Inflammatory macrophage (primary cell): ENCODE data around the gene TRAPPC12.

Source experiments
- DNase-seq, 2 donors: peaks; one replicate each; pipeline ENCODE4 v3.0.0-alpha.2; 2020 to 2022

The TRAPPC12 gene

DNA sequence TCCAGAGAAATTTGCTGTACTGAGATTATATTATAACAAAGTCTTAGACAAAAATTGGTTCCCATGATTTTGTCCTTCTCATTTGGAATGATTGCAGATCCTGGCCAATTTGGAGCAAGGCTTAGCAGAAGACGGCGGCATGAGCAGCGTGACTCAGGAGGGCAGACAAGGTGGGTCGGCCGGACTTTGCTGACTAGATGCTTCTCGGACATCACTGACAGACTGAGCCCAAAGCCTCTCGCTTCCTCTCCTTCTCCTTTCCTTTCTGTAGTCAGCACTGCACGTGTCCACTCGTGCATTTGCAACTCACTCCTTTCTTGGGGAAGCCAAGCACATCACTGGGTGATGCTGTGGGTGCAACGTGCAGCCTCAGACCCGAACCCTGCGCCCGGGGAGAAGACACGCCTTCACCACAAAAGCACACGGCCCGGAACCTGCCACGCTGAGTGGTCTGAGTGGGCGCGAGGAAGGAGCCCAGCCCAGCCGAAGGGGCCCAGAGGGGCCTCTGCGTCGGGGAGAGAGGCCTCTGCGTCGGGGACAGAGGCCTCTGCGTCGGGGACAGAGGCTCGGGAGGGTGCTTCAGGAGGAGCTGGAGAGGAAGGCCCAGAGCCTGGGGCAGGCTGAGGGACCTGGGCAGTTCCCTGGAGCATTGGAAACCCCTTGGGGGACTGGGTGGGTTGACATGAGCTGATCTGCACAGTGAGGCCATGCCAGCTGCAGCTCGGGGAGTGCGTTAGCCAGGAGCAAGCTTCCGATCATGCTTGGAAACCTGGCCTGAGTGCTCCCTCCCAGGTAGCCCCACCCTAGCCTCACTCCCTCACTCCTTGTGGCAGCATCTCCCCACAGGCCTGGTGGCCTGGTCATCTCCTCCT is 78.3 kb downstream of the TRAPPC12 start:
- no peak for DNase-seq

DNA sequence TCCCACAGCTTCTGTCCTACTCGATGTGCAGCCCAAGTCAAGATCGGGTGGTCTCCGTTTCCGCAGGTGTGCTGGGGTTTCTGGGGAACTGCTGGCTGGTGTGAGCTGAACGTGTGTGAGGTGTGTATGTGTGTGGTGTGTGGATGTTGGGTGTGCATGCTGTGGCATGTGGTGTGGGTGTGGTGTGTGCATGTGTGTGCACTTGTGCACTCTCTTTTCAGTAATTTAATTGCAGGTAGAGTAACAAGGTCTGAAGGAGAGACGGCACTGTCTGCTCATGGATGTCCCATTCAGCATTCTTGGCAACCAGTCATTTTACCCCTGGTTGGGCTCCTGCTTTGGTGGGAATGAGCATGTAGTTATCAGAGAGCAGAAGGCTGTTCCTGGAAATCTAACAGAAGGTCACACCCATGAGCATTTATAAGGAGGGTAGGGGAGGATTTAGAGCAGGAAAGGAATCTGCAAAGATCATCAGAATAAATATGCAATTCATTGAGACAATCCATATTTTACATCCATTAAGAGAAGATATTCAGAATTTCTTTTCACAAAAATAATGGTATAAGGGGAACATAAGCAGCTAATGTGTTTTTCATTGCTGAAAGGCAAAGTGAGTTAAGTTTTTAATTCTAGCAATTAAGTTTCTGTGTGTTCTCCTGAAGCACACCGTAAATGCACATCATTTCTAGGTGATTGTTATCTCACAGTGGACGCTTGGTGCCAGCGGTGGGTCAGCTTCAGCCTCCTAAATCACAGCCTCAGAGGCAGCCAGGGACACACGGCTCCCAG is 79.1 kb downstream of the TRAPPC12 start:
- DNase-seq, result no peak

DNA sequence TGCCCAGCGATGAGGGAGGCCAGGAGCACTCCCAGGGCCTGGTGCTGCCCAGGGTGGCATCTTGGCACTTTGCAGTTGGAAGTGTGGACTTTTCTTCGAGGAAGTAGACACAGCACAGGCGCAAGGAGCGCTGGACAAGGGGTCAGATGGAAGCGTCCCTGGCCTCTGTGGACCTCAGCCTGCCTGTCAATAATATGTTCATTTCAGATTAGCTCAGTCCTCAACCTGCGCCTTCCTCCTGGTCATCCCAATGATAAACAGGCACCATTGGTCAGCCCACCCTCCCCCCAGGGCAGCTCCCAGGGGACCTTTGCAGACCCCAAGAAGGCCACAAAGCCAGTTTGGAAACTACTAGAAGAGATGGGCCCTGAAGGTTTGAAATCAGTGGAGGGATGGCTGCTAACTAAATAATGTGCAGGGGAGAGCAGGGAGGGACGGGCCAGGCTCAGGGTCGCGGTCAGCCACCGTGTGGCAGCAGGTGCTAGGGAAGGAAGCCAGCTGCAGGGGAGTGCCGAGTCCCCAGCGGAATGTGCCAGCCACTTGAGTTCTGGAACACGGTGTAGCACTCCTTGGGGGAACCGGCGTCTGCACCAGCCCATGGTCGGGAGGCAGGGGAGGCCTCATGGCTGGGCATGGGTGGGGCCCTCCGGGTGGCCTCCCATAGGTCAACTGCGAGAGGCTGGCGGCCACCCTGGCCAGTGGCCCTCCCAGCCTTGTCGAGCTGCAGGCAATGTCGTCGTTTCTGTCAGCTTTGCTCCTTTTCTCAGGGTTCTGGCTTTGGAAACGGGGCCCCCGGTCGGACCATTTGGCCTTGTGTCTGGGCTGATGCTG is 79.9 kb downstream of the TRAPPC12 start:
- no peak for DNase-seq

DNA sequence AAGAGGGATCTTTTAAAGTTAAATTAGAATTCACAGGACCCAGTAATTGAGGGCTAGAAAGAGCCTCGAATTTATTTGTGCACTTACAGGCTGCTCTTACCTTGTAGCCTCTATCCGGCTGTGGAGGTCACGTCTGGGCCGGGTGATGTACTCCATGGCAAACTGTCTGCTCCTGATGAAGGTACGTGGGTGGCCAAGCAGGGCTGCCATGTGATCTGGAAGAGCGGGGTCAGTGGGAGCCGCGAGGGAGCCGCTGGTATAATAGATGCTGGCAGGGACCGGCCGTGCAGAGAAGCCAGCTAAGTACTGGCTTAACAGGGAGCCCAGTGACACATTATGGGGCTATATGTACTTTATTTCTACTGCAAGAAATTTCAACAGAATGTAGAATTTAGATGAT is 80.7 kb downstream of the TRAPPC12 start:
- DNase-seq, result no peak

DNA sequence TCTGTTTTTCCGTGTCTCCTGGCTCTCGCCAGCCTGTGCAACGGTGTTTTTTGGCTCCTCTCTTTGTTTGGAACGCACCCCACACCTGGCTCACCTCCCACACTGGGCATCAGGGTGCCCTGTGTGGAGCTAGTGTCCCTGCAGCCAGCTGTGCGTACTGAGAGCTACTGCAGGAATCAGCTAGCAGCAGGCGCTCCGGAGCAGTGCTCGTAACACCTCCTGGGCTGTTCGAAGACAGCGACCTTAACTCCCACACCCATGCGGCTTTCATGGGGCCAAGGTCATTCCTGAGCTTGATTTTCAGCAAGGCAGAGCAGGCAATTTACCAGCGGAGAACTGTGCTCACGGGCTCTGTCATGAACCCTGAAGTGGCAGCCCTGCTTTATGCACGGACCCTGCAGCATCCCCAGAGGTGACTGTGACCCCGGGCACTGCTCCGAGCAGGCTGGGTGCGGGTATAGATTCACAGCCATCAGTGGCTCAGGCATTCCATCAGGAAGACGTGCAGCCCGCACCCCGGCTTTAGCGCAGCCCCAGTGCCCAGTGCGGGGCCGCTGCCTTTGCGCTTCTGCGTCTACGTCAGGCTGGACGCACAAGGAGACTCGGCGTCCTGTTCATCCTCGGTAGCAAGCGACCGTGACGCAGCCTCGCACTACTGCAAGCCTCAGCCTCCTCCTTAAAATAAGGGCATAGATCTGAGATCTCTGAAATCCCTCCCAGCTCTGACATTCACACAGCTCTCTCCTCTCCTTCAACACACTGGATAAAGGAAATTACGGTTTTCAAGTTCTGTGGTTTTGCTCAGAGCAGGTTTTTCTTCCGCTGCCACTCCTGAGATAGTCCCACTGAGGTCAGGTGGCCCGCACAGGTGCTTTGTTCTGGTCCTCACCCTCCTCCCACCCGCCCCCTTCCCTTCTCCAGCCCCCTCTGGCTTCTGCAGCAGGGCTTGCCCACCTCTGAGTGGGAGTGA is 81.6 kb downstream of the TRAPPC12 start:
- no peak for DNase-seq

DNA sequence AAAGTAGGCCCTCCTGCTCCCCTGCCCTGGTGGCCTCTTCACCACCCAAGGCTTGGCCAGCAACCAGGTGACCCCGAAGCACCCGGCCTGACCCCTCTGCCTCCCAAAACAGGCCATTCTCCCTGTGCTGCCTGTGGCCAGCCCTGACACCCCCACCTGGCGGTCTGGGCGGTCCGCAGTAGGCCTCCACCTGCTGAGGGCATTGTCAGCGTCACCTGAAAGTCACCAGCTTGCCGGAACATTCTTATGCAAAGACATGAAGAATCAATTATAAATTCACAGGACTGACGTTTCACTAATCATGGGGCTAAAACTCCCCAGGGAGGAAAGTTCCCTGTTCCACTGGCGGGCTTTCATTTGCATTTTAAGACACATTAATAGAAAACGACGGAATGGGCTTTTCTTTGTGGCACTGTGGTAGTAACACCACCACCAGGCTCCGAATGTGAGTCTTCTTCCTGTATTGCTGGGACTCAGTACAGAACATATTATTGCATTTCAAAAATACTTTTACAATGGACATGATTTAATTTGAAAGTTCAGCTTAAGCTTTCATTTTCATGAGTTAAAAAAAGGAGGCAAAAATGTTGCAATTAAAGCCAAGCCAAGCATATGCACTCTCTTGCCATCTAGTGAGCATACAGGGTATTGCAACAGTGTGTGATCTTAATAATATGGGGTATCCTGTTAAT is 82.5 kb downstream of the TRAPPC12 start:
- DNase-seq, result peak; percentile 48 to 67

DNA sequence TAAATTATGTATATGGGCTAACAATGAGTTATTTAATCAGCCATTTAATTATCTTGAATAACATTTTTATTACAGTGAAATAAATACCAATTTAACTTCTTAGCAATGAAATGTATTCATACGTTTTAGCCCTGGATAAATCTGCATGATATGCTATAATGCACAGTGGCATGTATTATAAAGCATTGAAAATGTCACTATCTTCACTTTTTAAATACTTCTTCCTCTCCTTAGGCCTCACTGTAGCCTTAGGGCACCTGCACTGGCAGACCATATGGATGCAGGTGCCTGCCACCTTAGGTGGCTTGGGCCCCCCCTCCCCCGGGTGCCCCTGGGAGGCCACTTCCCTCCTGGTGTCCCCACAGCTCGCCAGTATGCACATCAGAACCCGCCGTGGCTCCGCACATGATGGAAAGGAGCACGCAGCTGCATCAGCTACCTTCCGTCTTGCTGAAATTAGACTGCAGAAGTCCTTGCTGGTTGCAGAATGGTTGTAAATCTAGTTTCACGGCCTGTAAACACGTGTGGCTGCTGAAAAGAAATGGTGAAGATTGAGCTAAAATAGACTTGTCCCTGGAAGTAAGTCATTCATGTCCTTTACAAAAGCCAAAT is 83.1 kb downstream of the TRAPPC12 start:
- DNase-seq, result no peak

DNA sequence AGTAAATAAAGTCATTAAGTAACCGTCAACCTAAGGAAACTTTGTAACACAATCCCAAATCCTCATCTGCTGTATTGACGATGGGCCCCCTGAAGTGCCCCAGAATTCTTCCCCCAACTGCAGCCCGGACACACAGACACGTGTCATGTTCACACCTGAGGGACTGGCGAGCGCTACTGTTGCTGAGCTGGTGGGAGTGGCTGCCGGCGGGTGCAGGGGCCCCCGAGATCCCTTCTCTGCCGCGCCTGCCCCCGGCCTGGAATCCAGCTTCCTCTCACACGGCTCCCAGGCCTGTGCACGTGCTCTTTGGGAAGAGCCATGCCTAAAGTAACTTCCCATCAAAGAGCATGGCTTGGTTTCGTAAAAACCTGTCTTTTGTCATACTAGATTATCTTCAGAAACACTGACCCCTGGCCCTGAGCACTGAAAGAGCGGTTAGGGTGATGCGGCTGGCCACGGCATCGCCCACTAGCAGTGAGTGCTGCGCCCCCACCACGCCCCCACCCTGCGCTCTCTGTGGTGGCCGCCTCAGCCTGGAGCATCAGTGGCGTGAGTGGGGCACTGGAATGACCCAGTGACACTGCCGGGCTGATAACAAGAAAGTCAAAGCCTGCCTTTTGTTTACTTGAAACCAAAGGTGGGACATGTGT is 83.8 kb downstream of the TRAPPC12 start:
- DNase-seq, result no peak

DNA sequence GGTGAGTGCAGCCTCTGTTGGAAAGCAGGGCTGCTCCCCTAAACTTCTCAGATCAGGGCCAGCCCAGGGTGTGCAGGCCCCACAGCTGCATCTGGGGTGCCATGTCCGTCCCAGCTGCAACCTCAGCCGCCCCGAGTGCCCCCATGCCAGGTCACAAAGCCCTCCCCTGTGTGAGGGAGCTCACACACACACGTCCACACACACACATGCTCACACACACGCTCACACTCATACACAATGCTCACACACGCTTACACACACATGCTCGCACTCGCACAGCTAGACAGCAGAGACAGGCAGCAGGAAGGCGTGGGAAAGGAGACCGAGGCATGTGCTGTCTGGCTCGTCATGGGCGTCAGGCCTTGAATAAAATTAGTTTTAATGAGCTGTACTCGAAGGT is 84.5 kb downstream of the TRAPPC12 start:
- no peak for DNase-seq

DNA sequence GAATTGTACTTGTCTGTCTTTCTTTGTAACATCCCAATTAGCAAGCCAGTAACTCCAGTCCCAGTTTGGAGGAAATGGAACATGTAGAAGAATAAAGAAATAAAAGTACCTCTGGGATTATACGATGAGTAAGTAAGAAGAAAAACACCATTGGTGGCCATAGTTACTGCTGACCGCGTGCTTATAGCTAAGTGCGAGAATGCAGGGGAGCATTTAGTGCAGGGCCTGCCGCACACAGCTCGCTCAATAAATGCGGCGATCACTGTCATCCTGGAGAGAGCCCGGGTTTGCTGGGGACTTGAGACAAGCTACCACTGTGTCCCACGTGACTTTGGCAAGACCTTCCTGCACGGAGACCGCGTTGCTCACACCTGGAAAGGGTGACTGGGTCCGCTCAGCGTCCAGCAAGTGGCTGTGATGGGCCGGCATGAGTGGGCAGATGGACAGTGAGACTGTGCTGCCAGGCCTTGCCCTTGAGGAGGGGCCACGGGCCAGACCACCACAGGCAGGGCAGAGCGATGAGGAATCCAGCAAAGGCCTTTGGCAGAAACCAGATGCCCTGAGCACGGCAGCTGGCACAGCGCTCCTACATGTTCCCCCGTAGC is 85.0 kb downstream of the TRAPPC12 start:
- DNase-seq, result no peak

DNA sequence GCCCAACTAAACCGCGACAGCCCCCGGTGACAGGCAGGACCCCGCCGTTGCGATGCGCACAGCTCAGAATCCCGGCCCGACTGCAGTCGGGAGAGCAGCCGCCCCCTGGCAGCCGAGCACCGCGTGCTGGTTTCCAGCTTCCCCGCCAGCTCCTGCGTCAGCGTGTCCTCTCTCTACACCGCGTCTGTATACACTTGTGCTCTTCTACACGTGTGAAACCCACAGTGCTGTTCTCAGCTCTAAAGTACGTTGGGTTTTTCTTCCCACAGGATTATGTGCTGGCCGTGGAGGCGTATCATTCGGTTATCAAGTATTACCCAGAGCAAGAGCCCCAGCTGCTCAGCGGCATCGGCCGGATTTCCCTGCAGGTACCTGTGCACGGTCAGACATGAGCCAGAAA is 85.8 kb downstream of the TRAPPC12 start:
- DNase-seq, result no peak

DNA sequence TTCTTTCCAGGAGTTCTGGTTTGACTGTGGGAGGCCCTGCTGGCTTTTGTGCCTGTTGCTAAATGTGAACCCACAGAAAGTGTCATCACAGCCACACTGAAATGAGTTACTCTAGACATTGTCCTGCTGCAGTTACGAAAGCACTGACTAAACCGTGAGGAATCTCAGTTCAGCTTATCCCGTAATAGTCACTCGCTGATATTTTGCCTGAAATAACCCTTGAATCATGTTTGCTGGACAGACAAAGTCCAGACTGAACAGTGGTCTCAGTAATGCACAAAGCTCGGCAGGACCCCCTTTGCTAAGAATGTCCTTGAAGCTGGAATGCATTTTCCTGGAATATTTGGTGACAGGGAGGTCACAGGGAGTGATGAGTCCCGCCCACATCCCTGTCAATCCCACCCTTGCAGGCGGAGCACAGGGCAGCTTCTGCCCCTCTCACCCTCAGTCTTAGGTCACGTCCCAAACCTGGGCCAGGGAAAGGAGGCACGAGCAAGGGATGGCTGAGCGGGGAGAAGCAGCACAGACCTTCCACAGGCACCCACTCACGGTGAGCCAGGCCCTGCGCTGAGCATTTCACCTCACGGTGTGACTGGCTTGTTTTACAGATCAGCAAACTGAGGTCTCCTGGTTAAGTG is 86.5 kb downstream of the TRAPPC12 start:
- DNase-seq, result peak; percentile 2 to 28

DNA sequence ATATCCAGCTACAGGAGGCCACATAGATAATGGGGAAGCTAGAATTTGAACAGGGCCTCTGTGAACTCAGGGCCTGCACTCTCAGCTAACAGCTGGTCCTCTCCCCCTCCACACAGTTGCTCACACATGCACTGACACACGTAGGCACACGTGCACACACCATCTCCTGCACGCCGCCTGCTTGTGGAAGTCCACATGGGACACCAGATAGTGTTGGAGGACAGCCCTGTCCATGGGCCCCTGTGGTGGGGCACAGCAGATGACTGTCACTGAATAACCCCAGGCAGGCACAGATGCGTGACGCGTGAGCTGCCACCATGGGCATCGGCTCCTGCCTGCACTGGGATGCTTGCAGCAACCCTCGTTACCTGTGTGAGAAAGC is 87.0 kb downstream of the TRAPPC12 start:
- no peak for DNase-seq

DNA sequence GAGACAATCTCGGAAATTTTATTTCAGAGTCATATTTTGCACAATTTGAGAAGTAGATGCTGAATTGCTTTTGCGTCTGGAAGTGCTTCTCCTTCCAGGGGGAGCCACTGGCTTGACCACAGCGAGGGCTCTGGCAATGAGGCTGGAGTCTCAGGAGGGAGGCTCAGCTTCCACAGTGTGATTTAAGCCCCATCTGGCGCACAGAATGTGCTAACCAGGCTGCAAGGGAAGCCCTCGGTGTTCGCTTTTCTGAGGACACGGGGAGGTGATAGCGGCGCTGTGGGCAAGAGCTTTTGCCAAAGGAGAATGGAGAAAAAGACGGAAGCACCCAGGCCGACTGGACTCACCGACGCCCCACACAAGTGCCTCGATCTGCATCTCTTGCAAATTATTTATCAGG is 87.5 kb downstream of the TRAPPC12 start:
- DNase-seq, result no peak

DNA sequence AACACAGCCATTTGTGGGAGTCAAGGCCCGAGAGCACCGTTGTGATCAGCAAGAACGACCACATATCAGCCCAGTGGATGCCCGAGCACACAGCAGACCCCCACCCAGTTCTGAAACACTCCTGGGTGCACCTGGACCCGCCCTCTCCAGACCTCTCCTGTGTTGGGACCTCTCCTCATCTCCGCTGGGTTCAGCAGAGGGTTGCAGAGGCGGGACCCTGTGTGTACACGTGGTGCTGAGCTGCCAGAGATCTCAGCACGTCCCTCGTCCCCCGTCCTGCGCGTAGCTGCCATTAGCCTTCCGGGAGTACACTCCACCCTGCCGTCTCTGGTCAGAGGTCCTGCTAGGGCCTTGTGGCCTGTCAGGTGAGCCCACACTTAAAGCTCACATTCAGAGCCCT is 88.2 kb downstream of the TRAPPC12 start:
- DNase-seq, result no peak

DNA sequence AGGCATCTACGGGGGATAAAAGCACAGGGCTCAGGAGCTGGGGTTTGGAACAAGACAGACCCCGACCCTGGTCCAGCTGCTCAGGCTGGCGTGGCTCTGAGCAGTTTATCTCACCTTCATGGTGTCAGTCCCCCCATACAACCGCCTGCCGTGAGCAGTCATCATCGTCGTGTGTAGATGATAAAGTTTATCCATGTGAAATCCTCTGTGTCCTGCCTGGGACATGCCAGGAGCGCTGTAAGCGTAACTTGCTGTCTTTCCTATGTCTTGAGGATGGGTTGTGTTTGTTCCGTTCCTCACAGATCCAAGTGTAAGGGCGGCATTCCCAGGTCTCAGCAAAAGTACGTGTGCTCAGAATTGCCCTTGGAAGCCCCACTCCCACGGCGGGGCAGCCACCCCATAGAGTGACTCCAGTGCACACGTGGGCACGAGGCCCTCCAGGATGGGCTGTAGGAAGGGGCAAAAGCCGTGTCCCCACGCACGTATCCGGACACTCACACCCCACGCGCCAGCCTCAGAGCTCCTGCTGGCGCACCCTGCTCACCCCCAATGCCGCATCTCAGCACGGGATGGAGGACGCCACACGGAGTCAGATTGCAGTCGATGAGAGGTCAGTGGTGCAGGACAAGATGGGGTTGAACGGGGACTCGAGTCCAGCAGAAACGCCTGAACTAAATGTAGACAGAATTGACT is 88.9 kb downstream of the TRAPPC12 start:
- DNase-seq, result no peak

DNA sequence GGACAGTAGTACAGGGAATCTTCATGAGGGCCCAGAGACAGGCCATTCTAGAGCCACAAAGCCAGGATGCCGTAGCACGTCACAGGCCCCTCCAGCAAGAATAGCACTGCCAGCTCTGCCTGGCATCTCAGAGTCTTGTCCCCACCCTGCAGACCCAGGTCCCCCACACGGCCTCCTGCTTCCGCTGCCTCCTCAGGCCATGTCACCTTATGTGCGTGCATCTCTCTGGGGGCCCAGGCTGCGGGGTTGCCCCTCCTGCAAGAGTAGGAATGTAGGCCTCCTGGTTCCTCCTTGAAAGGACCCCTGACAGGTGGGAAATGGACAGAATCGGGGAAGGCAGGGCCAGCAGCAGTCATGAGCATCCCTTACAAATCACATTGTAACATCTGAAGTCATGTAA is 90.0 kb downstream of the TRAPPC12 start:
- DNase-seq, result no peak

DNA sequence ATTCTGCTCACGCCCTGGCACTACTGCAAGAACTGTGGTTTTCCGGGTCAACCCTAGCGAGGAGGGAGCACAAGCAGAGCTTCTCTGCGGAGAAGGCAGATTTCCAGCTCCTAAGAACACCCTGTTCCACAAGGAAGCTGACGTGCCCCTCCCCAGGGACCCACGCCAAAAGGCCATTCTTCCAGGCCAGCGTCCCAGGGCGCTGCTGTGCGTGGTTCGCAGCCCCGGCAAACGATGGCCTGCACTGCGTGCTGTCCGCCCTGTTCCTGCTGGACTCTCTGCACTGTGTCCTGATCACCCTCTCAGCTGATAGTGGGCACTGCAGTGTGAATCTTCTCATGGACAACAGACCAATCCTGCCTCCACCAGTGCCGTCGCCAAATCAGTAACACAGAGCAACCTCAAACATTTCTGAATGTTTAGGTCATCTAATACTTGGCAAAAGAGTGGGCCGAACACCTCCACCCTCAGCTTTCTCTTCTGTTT is 90.7 kb downstream of the TRAPPC12 start:
- DNase-seq, result no peak
